Femur (tissue), 1 donor: ENCODE measurements around the gene STH.

Experiments used
- DNase-seq: peaks from one replicate; pipeline ENCODE4 v3.0.0-alpha.2; 2017

STH gene

DNA sequence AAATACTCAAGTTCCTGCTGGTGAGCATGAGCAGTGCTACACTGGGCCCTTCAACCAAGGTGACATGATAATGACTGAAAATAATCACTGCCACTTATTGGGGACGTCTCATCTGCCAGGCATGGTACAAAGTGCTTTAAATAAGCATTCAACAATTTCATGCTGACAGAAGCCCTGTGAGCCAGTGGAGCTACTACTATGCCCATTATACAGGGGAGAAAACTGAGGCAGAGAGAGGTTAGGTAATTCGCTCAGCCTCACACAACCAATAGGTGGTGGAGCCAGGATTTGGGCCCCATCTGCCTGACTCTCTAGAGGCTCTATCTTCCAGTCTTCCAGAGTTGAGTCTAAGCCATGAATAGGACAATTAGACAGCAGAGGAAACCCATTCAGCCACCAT lies 30.3 kb upstream of the STH start:
- DNase-seq = no peak

DNA sequence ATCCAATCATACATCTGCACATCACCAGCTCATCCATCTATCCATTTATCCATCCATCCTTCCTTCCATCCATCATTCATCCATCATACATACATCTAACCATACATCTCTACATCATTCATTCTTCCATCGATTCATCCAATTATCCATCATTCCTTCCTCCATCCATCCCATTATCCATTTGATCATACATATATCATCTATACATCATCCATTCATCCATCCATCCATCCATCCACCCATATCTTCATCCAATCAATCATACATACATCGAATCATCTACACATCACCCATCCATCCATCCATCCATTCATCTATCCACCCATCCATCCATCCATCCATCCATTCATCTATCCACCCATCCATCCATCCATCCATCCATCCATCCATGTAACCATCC lies 29.3 kb upstream of the STH start:
- no peak for DNase-seq

DNA sequence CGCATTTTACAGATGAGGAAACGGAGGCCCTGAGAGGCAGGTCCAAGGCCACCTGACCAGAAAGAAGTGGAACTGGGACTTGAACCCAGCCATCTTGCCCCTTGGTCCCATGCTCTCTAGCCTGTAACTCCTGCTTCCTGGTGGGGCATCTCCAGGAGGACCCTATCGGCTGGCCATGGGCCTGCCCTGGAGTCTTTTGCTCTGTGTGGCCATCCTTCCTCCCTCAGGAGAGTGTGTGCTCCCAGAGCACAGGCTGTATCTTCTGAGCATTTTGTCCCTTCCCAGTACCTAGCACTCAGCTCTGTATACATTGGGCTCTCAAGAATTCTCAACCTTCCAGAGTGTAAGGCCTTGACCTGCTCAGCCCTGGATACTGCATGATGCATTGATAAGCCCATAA lies 28.4 kb upstream of the STH start:
- DNase-seq = no peak

DNA sequence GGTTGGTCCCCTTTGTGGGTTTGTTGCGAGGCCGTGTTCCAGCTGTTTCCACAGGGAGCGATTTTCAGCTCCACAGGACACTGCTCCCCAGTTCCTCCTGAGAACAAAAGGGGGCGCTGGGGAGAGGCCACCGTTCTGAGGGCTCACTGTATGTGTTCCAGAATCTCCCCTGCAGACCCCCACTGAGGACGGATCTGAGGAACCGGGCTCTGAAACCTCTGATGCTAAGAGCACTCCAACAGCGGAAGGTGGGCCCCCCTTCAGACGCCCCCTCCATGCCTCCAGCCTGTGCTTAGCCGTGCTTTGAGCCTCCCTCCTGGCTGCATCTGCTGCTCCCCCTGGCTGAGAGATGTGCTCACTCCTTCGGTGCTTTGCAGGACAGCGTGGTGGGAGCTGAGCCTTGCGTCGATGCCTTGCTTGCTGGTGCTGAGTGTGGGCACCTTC lies 27.3 kb upstream of the STH start:
- no peak for DNase-seq

DNA sequence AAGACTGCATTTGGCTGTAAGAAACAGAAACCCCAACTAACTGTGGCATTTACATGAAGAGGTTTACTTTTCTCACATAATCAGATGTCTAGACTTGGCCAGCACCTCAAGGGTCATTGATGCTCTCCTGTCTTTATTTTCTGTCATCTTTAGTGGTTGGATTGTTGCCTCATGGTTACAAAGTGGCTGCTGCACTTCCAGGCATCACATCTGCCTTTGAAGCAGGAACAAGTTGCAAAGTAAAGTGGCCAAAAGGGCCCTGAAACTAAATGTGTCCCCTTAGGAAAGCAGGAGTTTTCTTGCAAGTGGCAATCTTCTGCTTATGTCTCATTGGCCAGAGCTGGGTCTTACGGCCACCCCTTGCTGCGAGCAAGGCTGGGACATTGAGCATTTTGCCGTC lies 26.5 kb upstream of the STH start:
- no peak for DNase-seq

DNA sequence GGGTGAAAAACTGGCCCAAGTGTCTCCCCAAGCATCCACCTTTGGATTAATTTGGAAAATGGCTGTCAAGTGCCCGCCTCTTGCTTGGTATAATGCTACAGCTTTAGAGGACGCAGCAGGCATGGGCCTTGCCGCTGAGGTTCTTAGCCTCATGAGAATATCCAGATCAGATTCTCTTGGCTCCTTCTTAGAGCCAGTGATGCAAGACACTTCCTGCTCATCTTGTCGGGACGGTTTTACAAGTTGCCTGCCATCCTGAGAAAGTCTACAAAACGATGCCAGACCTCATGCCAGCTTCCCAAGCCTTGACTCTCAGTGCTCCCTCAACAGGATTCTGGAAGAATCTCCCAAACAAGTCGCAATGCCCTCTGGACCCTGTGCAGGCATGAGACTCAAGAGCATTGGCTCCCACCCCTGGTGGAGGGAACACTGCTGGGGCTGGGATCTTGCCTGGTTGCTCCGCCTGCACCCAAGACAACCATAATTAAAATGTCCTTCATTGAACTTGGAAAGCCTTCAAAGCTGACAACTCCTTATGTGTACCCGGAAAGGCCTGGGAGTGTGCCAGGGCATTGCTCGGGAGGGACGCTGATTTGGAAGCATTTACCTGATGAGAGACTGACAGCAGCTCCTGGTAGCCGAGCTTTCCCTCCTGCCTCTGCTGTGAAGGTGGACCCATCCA lies 25.8 kb upstream of the STH start:
- no peak for DNase-seq

DNA sequence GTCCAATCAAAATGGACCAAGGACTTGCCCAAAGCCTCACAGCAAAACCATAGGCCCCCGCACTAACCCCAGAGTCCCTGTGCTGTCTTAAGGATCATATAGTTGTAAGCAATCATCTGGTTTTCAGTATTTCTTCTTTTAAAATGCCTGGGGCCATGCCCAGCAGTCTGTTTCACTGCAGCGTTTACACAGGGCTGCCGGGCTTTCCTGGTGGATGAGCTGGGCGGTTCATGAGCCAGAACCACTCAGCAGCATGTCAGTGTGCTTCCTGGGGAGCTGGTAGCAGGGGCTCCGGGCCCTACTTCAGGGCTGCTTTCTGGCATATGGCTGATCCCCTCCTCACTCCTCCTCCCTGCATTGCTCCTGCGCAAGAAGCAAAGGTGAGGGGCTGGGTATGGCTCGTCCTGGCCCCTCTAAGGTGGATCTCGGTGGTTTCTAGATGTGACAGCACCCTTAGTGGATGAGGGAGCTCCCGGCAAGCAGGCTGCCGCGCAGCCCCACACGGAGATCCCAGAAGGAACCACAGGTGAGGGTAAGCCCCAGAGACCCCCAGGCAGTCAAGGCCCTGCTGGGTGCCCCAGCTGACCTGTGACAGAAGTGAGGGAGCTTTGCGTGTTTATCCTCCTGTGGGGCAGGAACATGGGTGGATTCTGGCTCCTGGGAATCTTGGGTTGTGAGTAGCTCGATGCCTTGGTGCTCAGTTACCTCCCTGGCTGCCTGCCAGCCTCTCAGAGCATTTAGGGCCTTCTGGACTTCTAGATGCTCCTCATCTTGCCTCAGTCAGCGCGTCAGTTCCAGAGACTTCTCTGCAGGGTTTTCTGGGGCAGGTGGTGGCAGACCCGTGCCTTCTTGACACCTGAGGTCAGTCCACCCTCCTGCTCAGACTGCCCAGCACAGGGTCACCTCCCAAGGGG lies 24.8 kb upstream of the STH start:
- DNase-seq = no peak

DNA sequence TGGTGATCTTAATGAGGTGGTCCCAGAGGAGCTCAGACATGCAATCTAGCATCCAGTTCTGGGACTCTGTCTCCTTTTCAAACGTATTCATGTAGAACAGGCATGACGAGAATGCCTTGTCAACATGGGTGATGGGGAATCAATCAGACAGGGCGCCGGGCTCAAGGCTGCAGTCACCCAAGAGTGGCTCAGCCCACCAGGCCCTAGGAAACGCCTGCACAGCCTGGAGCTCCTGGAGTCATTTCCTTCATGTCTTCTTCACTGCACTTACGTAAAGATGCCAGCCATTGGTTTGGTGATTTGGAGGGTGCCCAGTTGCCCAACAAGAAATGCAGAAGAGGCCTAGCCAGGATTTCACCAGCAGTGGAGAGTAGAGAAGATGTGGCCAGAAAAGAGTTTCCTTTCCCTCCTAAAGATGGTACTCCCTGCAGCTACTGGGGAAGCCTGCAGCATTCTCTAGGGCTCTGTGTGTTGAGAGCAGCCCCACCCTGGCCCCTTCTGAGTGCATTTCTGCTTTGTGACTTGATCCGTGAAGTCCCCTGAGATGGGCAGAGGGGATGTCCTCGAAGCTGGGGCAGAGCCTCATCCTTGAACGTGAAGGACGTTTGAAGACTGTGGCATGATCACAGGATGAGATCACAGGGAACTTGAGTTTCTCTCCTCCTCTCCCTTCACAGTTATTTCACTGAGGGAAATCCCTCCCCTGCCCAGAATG lies 24.0 kb upstream of the STH start:
- DNase-seq = no peak

DNA sequence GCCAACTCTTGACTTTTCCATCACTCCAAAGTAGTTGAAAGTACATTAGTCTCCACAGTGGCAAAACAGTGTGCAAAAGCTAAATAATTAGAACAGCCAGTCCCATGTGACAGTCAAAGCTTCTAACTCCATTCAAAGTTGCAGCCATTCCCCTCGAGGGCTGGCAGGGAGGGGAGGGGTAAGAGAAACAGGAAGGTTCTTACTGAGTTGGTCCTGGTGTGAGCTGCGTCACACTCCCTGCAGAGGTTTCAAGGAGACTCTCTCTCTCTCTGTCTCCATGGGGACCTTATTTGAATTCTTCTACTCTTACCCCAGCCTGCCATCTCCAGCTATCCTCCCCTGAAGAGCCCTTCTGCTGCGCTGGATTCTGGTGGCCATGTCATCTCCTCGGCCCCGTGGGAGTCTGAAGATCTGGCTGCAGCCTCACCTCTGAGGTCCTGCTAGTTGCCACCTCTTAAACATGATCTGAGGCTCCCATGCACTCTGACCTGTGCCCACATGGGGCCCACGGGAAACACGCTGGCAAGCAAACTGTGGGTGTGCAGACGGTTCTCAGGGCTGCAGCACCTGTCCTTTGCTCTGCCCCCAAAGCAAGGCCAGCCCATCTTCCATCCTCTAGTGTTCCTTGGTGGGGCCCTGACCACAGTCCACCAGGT lies 23.3 kb upstream of the STH start:
- DNase-seq = no peak

DNA sequence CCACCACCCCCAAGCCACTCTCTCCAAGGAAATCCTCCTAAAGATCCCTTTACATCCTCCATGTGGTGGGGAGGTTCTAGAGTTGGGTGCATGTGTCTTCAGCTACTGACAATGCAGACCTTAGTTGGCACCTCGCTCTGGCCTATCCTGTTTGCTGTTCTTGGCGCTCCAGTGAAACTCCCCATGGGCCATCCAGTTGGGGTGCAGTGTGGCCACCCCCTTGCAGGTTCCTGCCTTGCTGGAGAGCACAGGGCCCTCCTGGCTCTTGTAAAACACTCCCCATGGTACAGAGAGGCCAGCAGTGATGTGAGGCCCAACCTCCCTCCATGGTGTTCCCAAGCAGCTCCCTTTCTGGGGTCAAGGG lies 22.7 kb upstream of the STH start:
- DNase-seq = no peak

DNA sequence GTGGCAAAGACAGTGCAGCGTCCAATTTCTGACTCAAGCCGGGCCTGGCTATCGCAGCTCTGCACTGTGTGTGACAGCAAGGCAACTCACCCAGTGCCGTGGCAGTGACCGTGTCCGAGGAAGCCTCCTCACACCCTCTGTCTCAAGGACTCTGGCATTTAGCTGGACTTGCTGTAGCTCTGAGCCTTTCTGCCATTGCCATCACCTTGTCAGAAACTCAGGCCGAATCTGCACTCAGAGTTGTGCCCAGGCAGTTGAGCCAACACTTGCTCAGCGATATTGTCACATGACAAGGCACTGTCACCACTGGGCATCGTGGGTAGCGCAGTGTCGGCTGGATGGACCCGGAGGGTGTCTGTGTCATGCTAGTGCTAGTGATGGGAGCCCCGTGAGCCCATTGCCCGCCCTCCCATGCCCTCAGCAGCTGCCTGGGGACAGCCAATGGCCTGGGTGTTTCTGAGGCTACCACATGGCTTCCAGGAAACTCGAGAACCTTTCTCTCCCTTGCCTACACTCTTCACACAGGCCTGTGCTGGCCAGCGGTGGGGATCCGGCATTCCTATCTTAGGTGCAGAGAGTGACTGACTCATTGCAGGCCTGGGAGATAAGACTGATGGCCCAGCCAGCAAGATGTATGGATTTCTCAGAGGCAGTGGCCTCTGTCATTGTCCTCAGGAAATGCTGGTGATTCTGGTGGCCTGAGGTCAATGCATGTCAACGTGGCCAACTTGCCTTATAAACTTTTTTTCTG lies 22.1 kb upstream of the STH start:
- no peak for DNase-seq

DNA sequence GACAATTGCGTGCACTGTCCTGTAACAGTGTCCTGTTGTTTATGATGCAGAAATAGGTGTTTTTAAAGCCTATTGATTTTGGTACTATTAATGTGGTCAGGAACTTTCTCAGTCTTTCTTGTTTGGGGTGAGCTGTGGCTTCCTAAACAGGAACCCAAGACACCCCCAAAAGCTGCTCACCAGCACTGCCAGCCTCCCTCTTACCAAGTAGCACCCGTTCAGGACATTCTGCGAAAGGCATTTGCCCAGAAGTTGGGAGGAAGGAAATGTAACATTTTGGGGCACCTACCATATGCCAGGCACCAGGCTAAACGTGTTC lies 21.6 kb upstream of the STH start:
- no peak for DNase-seq

DNA sequence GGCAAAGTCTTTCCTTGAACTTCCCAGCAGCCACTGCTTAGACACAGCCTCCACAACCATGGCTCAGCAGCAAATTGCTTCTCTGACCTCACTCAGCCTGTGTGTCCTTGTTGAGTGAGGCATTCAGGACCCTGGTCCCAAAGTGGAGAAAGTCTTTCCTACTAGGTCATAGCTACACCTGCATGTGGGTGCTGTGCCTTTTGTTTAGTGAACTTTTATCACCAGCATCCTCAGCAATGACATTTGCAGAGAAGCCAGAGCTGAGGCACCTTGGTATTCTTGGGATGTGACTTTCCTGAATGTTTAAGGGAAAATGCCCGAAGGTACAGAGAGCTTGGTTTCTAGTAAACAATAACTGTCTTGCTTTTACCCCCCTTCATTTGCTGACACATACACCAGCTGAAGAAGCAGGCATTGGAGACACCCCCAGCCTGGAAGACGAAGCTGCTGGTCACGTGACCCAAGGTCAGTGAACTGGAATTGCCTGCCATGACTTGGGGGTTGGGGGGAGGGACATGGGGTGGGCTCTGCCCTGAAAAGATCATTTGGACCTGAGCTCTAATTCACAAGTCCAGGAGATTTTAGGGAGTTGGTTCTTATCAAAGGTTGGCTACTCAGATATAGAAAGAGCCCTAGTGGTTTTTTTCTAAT lies 20.9 kb upstream of the STH start:
- no peak for DNase-seq

DNA sequence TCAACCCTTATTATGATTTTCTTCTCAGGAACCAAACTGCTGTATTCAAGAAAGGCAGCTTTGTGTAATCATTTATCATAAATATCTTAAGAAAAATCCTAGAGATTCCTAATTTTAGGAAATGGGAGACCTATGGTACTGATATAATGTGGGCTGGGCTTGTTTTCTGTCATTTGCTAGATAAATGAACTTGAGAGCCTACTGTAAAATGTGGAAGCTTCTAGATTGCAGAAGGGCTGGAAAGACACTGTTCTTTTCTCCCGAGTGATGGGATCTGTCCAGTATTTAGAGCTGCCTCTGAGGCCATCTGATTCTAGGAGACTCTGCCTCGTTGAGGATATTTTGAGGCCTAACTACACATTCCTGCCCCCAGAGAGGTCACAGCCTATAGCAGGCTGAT lies 19.9 kb upstream of the STH start:
- no peak for DNase-seq

DNA sequence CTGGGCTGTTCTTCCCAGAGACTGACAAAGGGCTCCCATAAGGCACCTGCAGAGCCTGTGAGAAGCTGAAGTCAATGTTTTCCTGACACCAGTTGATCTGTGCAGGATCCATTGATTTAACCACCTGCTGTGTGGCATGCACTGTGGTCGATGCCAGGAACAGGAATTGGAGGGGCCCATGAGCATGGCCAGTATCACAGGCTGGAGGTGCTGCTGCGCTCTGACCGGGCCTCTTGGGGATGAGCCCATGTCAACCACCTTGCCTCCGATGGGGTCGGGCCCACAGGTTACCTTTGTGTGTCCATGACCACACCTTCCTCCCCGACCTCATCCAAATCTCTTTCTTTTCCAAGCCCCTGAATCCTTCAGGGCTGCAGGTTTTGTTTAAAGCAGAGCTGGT lies 18.2 kb upstream of the STH start:
- DNase-seq = no peak

DNA sequence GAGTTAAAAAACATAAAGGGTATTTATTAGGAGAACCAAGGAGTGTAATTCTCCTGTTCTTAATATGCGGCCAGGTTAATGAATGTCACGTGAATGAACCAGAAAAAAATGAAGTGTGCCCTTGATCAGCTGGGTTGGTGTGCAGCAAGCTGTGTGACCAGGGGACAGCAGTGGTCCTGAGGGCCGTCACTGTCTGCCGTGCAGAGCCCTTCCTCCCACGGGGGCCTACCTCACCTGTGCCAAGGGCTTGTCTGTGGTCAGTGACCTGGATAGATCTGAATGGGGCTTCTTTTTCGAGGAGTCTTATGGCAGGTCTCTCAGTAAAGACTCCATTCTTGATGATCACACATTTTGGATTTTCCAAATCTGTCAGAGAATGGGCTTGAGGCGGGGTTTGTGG lies 17.7 kb upstream of the STH start:
- no peak for DNase-seq

DNA sequence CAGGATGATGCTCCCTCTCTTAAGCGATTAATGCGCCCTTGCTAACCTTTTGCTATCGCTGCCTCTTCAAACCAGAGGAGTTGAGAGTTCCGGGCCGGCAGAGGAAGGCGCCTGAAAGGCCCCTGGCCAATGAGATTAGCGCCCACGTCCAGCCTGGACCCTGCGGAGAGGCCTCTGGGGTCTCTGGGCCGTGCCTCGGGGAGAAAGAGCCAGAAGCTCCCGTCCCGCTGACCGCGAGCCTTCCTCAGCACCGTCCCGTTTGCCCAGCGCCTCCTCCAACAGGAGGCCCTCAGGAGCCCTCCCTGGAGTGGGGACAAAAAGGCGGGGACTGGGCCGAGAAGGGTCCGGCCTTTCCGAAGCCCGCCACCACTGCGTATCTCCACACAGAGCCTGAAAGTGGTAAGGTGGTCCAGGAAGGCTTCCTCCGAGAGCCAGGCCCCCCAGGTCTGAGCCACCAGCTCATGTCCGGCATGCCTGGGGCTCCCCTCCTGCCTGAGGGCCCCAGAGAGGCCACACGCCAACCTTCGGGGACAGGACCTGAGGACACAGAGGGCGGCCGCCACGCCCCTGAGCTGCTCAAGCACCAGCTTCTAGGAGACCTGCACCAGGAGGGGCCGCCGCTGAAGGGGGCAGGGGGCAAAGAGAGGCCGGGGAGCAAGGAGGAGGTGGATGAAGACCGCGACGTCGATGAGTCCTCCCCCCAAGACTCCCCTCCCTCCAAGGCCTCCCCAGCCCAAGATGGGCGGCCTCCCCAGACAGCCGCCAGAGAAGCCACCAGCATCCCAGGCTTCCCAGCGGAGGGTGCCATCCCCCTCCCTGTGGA lies 16.0 kb upstream of the STH start:
- DNase-seq = no peak

DNA sequence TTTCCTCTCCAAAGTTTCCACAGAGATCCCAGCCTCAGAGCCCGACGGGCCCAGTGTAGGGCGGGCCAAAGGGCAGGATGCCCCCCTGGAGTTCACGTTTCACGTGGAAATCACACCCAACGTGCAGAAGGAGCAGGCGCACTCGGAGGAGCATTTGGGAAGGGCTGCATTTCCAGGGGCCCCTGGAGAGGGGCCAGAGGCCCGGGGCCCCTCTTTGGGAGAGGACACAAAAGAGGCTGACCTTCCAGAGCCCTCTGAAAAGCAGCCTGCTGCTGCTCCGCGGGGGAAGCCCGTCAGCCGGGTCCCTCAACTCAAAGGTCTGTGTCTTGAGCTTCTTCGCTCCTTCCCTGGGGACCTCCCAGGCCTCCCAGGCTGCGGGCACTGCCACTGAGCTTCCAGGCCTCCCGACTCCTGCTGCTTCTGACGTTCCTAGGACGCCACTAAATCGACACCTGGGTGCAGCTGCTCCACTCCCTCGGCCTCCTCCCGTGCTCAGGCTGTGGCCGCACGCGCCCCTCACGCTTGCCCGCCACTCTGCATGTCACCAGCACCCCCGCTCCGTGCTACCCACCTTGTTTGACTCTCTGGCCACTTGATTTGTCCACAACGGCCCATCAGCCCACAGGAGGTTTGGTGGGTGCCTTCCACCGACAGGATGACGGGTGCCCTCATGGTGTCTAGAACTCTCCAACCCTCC lies 15.3 kb upstream of the STH start:
- no peak for DNase-seq

DNA sequence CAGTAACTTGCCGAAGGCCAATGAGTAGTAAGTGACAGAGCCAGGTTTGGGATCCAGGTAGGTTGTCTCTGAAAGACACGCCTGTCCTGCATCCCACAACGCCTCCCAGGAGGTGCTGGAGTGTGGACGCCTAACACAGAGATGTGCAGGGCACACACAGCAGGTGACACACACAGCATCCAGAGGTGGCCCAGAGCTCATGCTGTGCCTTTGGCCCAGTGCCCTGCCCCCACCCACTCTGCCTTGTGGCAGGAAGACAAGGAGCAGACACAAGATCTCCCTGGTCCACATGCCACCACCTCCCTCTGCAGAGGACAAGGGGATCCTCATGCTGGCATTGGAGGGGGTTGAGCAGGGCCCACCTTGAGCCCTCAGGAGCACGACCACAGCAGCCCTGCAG lies 14.7 kb upstream of the STH start:
- DNase-seq = no peak

DNA sequence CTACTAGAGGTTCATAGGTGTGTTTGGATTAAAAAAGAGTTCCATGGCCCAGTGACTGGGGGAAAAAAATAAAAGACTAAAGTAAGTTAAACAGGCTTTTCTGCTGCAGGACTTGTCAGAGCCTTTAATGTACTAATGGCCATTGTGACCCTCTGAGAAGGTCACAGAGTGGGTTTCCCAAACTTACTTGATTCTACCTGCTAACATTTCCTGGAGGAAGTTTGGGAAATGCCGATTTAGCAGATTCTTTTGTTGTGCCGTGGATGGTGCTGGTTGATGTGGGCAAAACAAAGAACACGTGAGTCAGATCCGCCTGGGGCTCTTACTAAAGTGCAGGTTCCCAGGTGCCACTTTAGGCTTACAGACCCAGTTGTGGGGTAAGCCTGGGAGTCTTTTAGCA lies 13.6 kb upstream of the STH start:
- no peak for DNase-seq

DNA sequence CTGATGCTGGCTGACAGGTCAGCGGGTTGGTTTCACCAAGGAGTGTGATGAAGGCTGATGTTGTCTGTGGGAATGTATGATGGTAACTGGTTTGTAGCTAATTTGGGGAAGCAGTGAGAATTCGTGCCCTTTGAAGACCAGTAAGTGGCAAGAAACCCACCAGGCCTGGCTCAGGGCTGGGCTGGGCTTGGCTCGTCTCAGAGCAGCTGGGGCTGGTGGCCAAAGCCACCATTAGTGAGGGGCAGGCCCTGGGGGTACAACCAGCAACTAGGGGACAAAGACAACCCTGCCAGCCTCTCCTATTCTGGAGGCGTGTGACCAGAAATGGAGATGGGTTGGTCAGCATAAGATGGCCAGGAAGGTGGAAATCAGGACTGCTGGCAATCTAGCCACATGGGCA lies 13.0 kb upstream of the STH start:
- DNase-seq = no peak
